ENCODE measurements around the gene GLI1.

- TF ChIP-seq CTCF (IDR thresholded peaks at IDR 0.05), result no peak
- no peak for TF ChIP-seq POLR2A (IDR thresholded peaks at IDR 0.05)
- no peak for TF ChIP-seq POLR2AphosphoS5 (IDR thresholded peaks at IDR 0.05)
- no peak for TF ChIP-seq EP300 (IDR thresholded peaks at IDR 0.05)
Observed at GRCh38 chr12:57500213-57500612, 40.6 kb downstream of the GLI1 start.
